Calu3 (cell line): ENCODE results near the gene EIF5. TPM values are rescaled to one million over a fixed set of nuclear protein-coding genes. Genes with fewer than 3 reads are reported as not detected.

ENCODE experiments used
- BruUV-seq: library from RNA; stranded (reverse); fragments of 400-500 nt; replicated peaks from 2 replicates; lab custom pipeline; 2021; lab: Mats Ljungman, UMichigan
- CTCF ChIA-PET: fragments of 300-600 bp; sonication (Branson Sonifier 250); formaldehyde crosslinking; loops from one replicate; lab custom pipeline; 2022; ENCODE audit warnings: antibody characterized with exemption; lab: Charles Lee
- DNase-seq: peaks from one replicate; pipeline ENCODE4 v3.0.0; 2022
- H3K27ac Mint-ChIP-seq: one replicate; pipeline ENCODE4 v1.8.0; 2022; ENCODE audit warnings: mixed read lengths; ENCODE audit not compliant: unreplicated experiment
- H3K27me3 Mint-ChIP-seq: one replicate; pipeline ENCODE4 v1.8.0; 2022; ENCODE audit warnings: mixed read lengths; ENCODE audit not compliant: unreplicated experiment
- H3K36me3 Mint-ChIP-seq: one replicate; pipeline ENCODE4 v1.8.0; 2022; ENCODE audit warnings: mild to moderate bottlenecking, moderate library complexity, mixed read lengths; ENCODE audit not compliant: insufficient read depth, unreplicated experiment
- H3K4me1 Mint-ChIP-seq: one replicate; pipeline ENCODE4 v1.8.0; 2022; ENCODE audit warnings: mild to moderate bottlenecking, low read depth, mixed read lengths; ENCODE audit not compliant: unreplicated experiment
- H3K4me3 Mint-ChIP-seq: one replicate; pipeline ENCODE4 v1.8.0; 2022; ENCODE audit warnings: mild to moderate bottlenecking, low read depth, moderate library complexity, mixed read lengths; ENCODE audit not compliant: unreplicated experiment
- H3K9me3 Mint-ChIP-seq: one replicate; pipeline ENCODE4 v1.8.0; 2022; ENCODE audit warnings: low read depth, mixed read lengths; ENCODE audit not compliant: unreplicated experiment
- CTCF ChIP-seq: fragments of 200-600 bp; IDR thresholded peaks from one replicate; pipeline ENCODE4 v1.8.0; 2022; ENCODE audit warnings: antibody characterized with exemption; ENCODE audit not compliant: unreplicated experiment
- intact Hi-C: fragments of 100-400 bp; cut with micrococcal nuclease; formaldehyde crosslinking; loops from one replicate; pipeline ENCODE4 v1.10.0; 2022; ENCODE audit not compliant: unreplicated experiment
- total RNA-seq: library from RNA; stranded (reverse); gene quantifications from 2 replicates; pipeline ENCODE4 v1.2.3, GENCODE V29; 2022

The EIF5 gene
- total RNA-seq, 1 experiment from 2014 or later = 328 TPM

DNA sequence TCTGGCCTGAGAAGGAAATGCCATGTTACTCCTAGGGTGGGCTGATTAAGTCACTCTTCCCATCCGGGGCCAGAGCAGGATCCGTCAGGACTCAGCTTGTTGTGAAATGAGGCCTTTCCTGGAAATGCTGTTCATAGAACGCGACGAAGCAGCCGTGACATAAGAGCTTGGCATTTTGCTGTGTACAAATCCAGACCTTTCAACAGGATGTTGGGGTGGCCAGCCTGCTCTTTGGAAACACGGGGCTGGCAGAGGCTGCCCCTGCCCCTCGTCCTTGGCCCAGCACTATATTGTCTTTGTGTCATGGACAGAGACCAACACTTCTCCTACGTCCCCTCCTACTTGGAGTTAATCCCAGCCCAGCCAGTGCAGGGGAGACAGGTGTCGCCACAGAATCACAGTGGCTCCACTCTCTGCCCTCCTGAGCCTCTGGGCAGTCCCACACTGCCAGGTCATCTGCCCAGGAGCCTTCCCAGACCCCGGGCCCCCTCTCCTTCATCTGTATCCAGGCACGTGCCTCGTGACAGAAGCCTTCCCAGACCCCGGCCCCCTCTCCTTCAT, 18.6 kb upstream of the EIF5 start:
- TF ChIP-seq CTCF = no peak
- DNase-seq = no peak
- H3K36me3 Mint-ChIP-seq = no peaks in the 10 kb centered on the region
- H3K27me3 Mint-ChIP-seq = peaks cover 21% of the 10 kb centered on the region
- intact Hi-C loops = no loop called here
- no peak overlapping the region for H3K27ac Mint-ChIP-seq
- no peak overlapping the region for H3K4me3 Mint-ChIP-seq
- no TSS peak for BruUV-seq
- H3K4me1 Mint-ChIP-seq = no peaks in the 10 kb centered on the region
- CTCF ChIA-PET = interaction anchor here (0.7 kb wide), 1 partner anchor 212 kb away, joined by 5 read pairs; no protein-coding TSS in a partner anchor
- H3K9me3 Mint-ChIP-seq = no peaks in the 10 kb centered on the region

DNA sequence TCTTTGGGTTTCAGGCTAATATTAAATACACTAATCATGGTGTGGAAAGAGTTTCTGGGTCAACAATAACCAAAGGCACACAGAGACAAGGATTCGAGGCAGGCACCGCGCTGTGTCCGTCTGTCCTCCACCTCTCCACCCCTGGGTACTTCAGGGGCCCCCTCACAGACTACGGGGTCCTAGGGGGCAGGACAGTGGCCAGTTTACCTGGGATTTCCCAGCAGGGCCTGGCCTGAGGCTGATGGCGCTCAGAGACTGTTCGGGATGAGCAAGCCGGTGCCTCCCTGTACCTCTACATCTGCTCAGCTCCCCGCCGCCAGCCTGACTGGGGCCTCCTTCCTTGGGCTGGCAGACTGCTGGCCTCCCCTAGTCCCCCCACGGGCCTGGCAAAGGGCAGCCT, 18.1 kb upstream of the EIF5 start:
- Mint-ChIP-seq H3K27me3 (peaks cover 21% of the 10 kb centered on the region), H3K36me3 (no peaks in the 10 kb centered on the region), H3K9me3 (no peaks in the 10 kb centered on the region), H3K27ac (no peak overlapping the region), H3K4me3 (no peak overlapping the region), H3K4me1 (no peaks in the 10 kb centered on the region)
- TF ChIP-seq CTCF = no peak
- BruUV-seq = no TSS peak
- no peak for DNase-seq
- intact Hi-C loops = no loop called here
- CTCF ChIA-PET = no interaction called here

GRCh38 chr14:103316721-103317121, 17.3 kb upstream of the EIF5 start:
- no TSS peak for BruUV-seq
- DNase-seq = no peak
- H3K4me1 Mint-ChIP-seq = no peaks in the 10 kb centered on the region
- no peak for TF ChIP-seq CTCF
- intact Hi-C loops = no loop called here
- H3K27me3 Mint-ChIP-seq = peaks cover 15% of the 10 kb centered on the region
- H3K9me3 Mint-ChIP-seq = no peaks in the 10 kb centered on the region
- no peak overlapping the region for H3K4me3 Mint-ChIP-seq
- CTCF ChIA-PET = no interaction called here
- no peak overlapping the region for H3K27ac Mint-ChIP-seq
- H3K36me3 Mint-ChIP-seq = no peaks in the 10 kb centered on the region

- DNase-seq = no peak
- intact Hi-C loops = no loop called here
- no peaks in the 10 kb centered on the region for H3K36me3 Mint-ChIP-seq
- H3K4me3 Mint-ChIP-seq = no peak overlapping the region
- CTCF ChIA-PET = no interaction called here
- TF ChIP-seq CTCF = no peak
- no peak overlapping the region for H3K27ac Mint-ChIP-seq
- peaks cover 10% of the 10 kb centered on the region for H3K27me3 Mint-ChIP-seq
- no peaks in the 10 kb centered on the region for H3K9me3 Mint-ChIP-seq
- BruUV-seq = no TSS peak
- no peaks in the 10 kb centered on the region for H3K4me1 Mint-ChIP-seq
These were observed 16.8 kb upstream of the EIF5 start for GRCh38 chr14:103317251-103317650.
